Measurements from ENCODE around the gene ARID3B. TPM values are rescaled to one million over a fixed set of nuclear protein-coding genes. Genes with fewer than 3 reads are reported as not detected.
A peak's percentile ranks its signal among the peaks of the same experiment; 100 is the strongest.

Gene ARID3B
- total and polyA plus RNA-seq, 2 of the 13 experiments (the other 11 are each of a cell fraction or from before 2014, with no cell fraction given) = 5.3 to 12.8 TPM

DNA sequence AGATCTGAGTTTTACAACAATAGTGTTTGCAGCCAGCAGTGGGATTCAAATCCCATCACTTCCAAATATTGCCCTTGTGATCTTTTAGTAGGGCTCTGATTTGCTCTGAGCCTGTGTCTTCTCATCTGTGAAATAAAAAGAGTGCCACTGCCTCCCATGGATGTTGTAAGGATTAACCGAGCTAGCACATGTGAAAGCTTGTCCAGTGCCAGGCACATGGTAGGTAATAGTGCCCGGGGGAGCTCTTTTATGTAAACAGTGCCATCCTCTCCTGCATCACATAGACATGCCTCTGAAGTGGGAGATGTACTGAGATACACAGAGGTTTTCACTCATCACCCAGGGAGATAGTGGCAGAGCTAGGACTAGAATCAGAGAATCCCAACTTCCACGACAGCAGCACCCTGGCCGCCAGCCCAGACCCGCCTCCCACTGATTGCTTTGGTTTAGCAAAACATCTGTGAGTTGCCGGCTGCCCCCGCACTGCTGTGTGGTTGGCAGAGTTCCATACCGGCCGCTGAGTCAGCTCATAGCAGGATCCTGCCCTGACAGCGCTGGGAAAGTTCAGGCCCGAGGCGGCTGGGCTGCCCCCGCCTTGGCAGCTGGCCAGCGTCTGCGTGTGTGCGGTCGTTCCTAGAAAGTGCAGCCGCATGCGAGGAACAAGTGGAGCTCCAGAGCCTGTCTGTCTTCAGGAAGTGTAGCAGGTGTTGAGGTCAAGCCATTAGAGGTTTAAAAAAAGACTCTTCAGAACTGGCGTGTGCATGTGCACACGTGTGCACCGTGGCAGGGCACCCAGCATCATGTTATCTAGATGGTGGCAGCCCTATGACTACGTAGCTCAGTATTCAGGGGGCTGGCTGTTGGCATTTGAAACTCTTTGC is 5.0 kb downstream of the ARID3B start (continued):
- TF ChIP-seq, protein P1, sequence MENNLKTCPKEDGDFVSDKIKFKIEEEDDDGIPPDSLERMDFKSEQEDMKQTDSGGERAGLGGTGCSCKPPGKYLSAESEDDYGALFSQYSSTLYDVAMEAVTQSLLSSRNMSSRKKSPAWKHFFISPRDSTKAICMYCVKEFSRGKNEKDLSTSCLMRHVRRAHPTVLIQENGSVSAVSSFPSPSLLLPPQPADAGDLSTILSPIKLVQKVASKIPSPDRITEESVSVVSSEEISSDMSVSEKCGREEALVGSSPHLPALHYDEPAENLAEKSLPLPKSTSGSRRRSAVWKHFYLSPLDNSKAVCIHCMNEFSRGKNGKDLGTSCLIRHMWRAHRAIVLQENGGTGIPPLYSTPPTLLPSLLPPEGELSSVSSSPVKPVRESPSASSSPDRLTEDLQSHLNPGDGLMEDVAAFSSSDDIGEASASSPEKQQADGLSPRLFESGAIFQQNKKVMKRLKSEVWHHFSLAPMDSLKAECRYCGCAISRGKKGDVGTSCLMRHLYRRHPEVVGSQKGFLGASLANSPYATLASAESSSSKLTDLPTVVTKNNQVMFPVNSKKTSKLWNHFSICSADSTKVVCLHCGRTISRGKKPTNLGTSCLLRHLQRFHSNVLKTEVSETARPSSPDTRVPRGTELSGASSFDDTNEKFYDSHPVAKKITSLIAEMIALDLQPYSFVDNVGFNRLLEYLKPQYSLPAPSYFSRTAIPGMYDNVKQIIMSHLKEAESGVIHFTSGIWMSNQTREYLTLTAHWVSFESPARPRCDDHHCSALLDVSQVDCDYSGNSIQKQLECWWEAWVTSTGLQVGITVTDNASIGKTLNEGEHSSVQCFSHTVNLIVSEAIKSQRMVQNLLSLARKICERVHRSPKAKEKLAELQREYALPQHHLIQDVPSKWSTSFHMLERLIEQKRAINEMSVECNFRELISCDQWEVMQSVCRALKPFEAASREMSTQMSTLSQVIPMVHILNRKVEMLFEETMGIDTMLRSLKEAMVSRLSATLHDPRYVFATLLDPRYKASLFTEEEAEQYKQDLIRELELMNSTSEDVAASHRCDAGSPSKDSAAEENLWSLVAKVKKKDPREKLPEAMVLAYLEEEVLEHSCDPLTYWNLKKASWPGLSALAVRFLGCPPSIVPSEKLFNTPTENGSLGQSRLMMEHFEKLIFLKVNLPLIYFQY (CRISPR knock-in tag; IDR thresholded peaks at IDR 0.05; ENCODE audit: borderline replicate concordance) = 0 out of 2 replicates have a peak, but pooled peaks have one; percentile 57
- TF ChIP-seq, protein P2, sequence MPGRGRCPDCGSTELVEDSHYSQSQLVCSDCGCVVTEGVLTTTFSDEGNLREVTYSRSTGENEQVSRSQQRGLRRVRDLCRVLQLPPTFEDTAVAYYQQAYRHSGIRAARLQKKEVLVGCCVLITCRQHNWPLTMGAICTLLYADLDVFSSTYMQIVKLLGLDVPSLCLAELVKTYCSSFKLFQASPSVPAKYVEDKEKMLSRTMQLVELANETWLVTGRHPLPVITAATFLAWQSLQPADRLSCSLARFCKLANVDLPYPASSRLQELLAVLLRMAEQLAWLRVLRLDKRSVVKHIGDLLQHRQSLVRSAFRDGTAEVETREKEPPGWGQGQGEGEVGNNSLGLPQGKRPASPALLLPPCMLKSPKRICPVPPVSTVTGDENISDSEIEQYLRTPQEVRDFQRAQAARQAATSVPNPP (CRISPR knock-in tag; IDR thresholded peaks at IDR 0.05) = peak; percentile 89; the same call in 1 of the 2 replicates
- TF ChIP-seq SALL1 (CRISPR knock-in tag; IDR thresholded peaks at IDR 0.05) (peak; percentile 93), CBX1 (IDR thresholded peaks at IDR 0.05; ENCODE audit: low read depth) (peak; percentile 44), MLLT10 (CRISPR knock-in tag; IDR thresholded peaks at IDR 0.05) (no peak), IKZF4 (CRISPR knock-in tag; IDR thresholded peaks at IDR 0.05; ENCODE audit: borderline replicate concordance, low read depth, not compliant biosample characterization) (no peak), ZNF414 (CRISPR knock-in tag; IDR thresholded peaks at IDR 0.05) (peak; percentile 79; the same call in 1 of the 2 replicates), ZNF615 (CRISPR knock-in tag; IDR thresholded peaks at IDR 0.05; ENCODE audit: borderline replicate concordance) (peak; percentile 87; the same call in 1 of the 2 replicates), SP4 (CRISPR knock-in tag; IDR thresholded peaks at IDR 0.05) (peak; percentile 70; the same call in 1 of the 2 replicates), CENPBD1 (CRISPR knock-in tag; IDR thresholded peaks at IDR 0.05; ENCODE audit: borderline replicate concordance, low read depth) (no peak), EP300 (IDR thresholded peaks at IDR 0.05; ENCODE audit: low read depth in 2 of 2, low read length in 2 of 2) (peak in 1 of 2 experiments; percentile 51; a peak in 1 of 4 replicates), EP300 (CRISPR knock-in tag; IDR thresholded peaks at IDR 0.05; ENCODE audit: borderline replicate concordance) (peak; percentile 51; the same call in 1 of the 2 replicates), NBN (conservative IDR thresholded peaks at IDR 0.05) (no peak), RXRB (CRISPR knock-in tag; IDR thresholded peaks at IDR 0.05; ENCODE audit: borderline replicate concordance) (peak; percentile 97), RARA (CRISPR knock-in tag; IDR thresholded peaks at IDR 0.05) (peak; percentile 100), KLF6 (CRISPR knock-in tag; IDR thresholded peaks at IDR 0.05) (peak; percentile 63; the same call in 1 of the 2 replicates), ARID2 (CRISPR knock-in tag; IDR thresholded peaks at IDR 0.05; ENCODE audit: borderline replicate concordance) (no peak), NFYC (CRISPR knock-in tag; IDR thresholded peaks at IDR 0.05) (peak; percentile 47; the same call in 1 of the 2 replicates), SMAD3 (CRISPR knock-in tag; IDR thresholded peaks at IDR 0.05) (peak; percentile 82; the same call in 1 of the 2 replicates), SMC3 (IDR thresholded peaks at IDR 0.05; ENCODE audit: low read length) (no peak)
- TF ChIP-seq, protein P3, sequence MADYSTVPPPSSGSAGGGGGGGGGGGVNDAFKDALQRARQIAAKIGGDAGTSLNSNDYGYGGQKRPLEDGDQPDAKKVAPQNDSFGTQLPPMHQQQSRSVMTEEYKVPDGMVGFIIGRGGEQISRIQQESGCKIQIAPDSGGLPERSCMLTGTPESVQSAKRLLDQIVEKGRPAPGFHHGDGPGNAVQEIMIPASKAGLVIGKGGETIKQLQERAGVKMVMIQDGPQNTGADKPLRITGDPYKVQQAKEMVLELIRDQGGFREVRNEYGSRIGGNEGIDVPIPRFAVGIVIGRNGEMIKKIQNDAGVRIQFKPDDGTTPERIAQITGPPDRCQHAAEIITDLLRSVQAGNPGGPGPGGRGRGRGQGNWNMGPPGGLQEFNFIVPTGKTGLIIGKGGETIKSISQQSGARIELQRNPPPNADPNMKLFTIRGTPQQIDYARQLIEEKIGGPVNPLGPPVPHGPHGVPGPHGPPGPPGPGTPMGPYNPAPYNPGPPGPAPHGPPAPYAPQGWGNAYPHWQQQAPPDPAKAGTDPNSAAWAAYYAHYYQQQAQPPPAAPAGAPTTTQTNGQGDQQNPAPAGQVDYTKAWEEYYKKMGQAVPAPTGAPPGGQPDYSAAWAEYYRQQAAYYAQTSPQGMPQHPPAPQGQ (CRISPR knock-in tag; IDR thresholded peaks at IDR 0.05; ENCODE audit: borderline replicate concordance) = 0 out of 2 replicates have a peak, but pooled peaks have one; percentile 49

Data from HepG2 (cell line).